ENCODE results near the gene CALML4.

The CALML4 gene

DNA sequence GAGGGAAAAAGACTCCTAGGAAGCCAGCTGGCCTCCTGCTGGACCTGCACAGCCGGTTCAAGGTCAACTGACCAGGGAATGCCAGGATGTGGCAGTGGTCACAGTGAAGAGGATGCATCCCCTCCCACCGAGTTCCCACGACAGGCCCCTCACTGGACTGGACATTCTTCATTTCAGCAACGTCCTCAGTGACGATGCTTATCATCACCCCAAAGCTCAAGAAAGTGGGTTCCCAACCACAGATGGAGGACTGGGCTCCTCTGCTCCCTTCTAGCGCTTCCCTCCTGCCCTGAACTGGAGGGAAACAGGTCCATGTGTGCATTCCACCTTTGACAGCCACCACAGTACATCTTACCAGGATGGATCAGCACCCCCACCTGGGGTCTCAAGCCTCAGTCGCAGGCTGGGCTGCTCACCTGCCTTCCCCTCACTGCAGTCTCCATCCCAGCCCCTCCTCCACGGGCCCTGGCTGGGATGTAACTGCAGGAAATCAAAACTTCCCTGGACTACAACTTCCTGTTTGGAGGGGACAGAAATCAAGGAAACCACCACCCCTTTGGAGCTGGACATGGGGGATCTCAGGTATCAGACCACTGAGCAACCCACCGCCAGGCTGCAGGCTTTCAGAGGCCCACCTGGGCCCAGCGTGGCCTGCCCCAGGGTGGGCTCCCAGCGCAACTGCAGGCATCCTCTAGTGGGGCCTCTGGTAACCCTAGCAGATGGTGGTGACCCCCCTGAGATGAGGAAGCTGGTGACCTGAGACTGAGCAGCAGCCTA, 7.3 kb downstream of the CALML4 start:
- Histone ChIP-seq H3K79me2 (ENCODE audit: control insufficient read depth, low read length) (no peaks in the 10 kb centered on the region), H3K4me3 (ENCODE audit: low read length) (no peak overlapping the region), H3F3A (ENCODE audit: control insufficient read depth, insufficient read depth) (no peaks in the 10 kb centered on the region; the same call in 1 of the 2 replicates), H3K4me1 (ENCODE audit: control insufficient read depth, low read length) (no peaks in the 10 kb centered on the region), H3K9me3 (ENCODE audit: control insufficient read depth, insufficient read depth, low read length) (no peaks in the 10 kb centered on the region), H3K27me3 (ENCODE audit: control insufficient read depth, low read length) (no peaks in the 10 kb centered on the region), H3K27ac (ENCODE audit: low read depth, low read length) (no peak overlapping the region), H4K20me1 (ENCODE audit: control insufficient read depth, insufficient read depth, low read depth, low read length) (no peaks in the 10 kb centered on the region), H3K9me2 (replicated peaks; ENCODE audit: control insufficient read depth, low read length) (no peaks in the 10 kb centered on the region), H3K36me3 (ENCODE audit: control insufficient read depth, low read length) (peaks cover 13% of the 10 kb centered on the region), H3K4me2 (ENCODE audit: low read length) (no peak overlapping the region)
- TF ChIP-seq, protein P1, sequence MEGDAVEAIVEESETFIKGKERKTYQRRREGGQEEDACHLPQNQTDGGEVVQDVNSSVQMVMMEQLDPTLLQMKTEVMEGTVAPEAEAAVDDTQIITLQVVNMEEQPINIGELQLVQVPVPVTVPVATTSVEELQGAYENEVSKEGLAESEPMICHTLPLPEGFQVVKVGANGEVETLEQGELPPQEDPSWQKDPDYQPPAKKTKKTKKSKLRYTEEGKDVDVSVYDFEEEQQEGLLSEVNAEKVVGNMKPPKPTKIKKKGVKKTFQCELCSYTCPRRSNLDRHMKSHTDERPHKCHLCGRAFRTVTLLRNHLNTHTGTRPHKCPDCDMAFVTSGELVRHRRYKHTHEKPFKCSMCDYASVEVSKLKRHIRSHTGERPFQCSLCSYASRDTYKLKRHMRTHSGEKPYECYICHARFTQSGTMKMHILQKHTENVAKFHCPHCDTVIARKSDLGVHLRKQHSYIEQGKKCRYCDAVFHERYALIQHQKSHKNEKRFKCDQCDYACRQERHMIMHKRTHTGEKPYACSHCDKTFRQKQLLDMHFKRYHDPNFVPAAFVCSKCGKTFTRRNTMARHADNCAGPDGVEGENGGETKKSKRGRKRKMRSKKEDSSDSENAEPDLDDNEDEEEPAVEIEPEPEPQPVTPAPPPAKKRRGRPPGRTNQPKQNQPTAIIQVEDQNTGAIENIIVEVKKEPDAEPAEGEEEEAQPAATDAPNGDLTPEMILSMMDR (IDR thresholded peaks at IDR 0.05; ENCODE audit: low read depth, low read length, poor library complexity, severe bottlenecking), result no peak
- no peak for TF ChIP-seq EZH2phosphoT487 (IDR thresholded peaks at IDR 0.05; ENCODE audit: borderline replicate concordance, low read length)

DNA sequence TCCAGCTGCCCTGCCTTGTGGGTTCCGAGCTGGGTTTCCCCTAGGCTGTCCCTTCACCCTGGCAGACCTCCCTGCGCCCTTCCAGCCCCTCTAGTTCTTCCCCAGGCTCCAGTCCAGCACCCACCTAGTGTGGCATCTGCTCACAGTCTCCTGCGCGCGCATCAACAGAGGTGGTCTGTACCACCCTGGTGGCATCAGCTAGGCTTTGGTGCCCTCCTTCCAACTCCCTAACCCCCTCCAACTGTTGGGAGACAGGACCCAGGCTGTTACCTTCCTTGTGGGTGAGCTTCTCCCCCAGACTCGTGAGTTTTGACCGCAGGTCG, 8.0 kb downstream of the CALML4 start:
- Histone ChIP-seq H3K9me3 (ENCODE audit: control insufficient read depth, insufficient read depth, low read length) (no peaks in the 10 kb centered on the region), H3K27me3 (ENCODE audit: control insufficient read depth, low read length) (no peaks in the 10 kb centered on the region), H4K20me1 (ENCODE audit: control insufficient read depth, insufficient read depth, low read depth, low read length) (no peaks in the 10 kb centered on the region), H3K9me2 (replicated peaks; ENCODE audit: control insufficient read depth, low read length) (no peaks in the 10 kb centered on the region), H3K4me2 (ENCODE audit: low read length) (no peak overlapping the region), H3K4me1 (ENCODE audit: control insufficient read depth, low read length) (no peaks in the 10 kb centered on the region), H3K79me2 (ENCODE audit: control insufficient read depth, low read length) (no peaks in the 10 kb centered on the region), H3F3A (ENCODE audit: control insufficient read depth, insufficient read depth) (no peaks in the 10 kb centered on the region; the same call in 1 of the 2 replicates), H3K36me3 (ENCODE audit: control insufficient read depth, low read length) (peaks cover 20% of the 10 kb centered on the region), H3K4me3 (ENCODE audit: low read length) (no peak overlapping the region), H3K27ac (ENCODE audit: low read depth, low read length) (no peak overlapping the region)
- TF ChIP-seq, protein P1 (IDR thresholded peaks at IDR 0.05; ENCODE audit: low read depth, low read length, poor library complexity, severe bottlenecking), result no peak
- TF ChIP-seq EZH2phosphoT487 (IDR thresholded peaks at IDR 0.05; ENCODE audit: borderline replicate concordance, low read length), result no peak

DNA sequence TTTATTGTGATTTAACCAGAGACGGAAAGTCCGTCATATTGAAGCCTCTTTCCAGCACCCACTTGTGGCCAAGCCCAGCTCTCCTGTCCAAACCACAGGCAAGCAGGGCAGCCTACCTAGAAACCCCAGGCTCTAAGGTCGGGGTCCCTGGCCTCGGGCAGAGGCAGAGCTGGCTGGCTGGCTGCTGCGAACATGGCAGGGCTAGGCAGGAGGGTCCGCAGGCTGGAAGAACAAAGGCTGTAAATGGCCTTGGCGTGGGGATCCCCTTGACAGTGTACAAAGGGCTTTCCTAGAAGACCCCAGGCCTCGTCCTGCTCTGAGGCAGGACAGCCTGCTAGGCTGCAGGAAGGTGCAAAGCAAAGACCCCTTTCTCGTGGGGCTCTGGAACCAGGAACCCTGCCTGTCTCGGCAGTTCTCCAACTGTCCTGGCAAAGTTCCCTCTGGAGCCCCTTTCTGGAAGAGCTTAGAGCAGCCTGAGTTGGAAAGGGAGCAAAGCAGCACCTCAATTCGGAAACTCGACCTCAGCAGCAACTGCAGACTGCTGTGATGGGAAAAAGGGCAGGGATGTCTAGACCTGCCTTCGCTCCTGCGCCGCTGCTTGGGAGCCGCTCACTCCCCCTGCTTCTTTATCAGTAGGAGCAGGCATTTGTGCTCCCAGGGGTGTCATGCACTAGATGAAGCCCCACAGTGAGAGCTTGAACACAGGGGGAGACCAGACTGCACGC, 8.5 kb downstream of the CALML4 start:
- H4K20me1 ChIP-seq (ENCODE audit: control insufficient read depth, insufficient read depth, low read depth, low read length), result no peaks in the 10 kb centered on the region
- H3K4me2 ChIP-seq (ENCODE audit: low read length), result no peak overlapping the region
- H3K4me1 ChIP-seq (ENCODE audit: control insufficient read depth, low read length), result no peaks in the 10 kb centered on the region
- no peaks in the 10 kb centered on the region for H3K9me3 ChIP-seq (ENCODE audit: control insufficient read depth, insufficient read depth, low read length)
- H3K9me2 ChIP-seq (replicated peaks; ENCODE audit: control insufficient read depth, low read length), result no peaks in the 10 kb centered on the region
- H3K4me3 ChIP-seq (ENCODE audit: low read length), result no peak overlapping the region
- H3K27ac ChIP-seq (ENCODE audit: low read depth, low read length), result no peak overlapping the region
- no peaks in the 10 kb centered on the region; the same call in 1 of the 2 replicates for H3F3A ChIP-seq (ENCODE audit: control insufficient read depth, insufficient read depth)
- TF ChIP-seq, protein P1 (IDR thresholded peaks at IDR 0.05; ENCODE audit: low read depth, low read length, poor library complexity, severe bottlenecking), result no peak
- no peak for TF ChIP-seq EZH2phosphoT487 (IDR thresholded peaks at IDR 0.05; ENCODE audit: borderline replicate concordance, low read length)
- peaks cover 26% of the 10 kb centered on the region for H3K36me3 ChIP-seq (ENCODE audit: control insufficient read depth, low read length)
- H3K27me3 ChIP-seq (ENCODE audit: control insufficient read depth, low read length), result no peaks in the 10 kb centered on the region
- H3K79me2 ChIP-seq (ENCODE audit: control insufficient read depth, low read length), result no peaks in the 10 kb centered on the region

Measured in DOHH2 (cell line).